GM21360 (cell line): ENCODE data around the gene CERKL.

Experiments
- ATAC-seq: cut with Tn5 transposase; IDR thresholded peaks from one replicate; pipeline ENCODE4 v1.9.1; 2021; ENCODE audit warnings: mild to moderate bottlenecking, moderate library complexity; ENCODE audit not compliant: unreplicated experiment

Gene CERKL

GRCh38 chr2:181578829-181579228 is 78.1 kb downstream of the CERKL start:
- ATAC-seq, result no peak

- ATAC-seq, result no peak
Measured at GRCh38 chr2:181576431-181576830, 80.5 kb downstream of the CERKL start.

- no peak for ATAC-seq
Measured at GRCh38 chr2:181575650-181576025, 81.3 kb downstream of the CERKL start.

GRCh38 chr2:181575024-181575649 is 81.8 kb downstream of the CERKL start:
- no peak for ATAC-seq

- no peak for ATAC-seq
Measured at GRCh38 chr2:181574321-181574720, 82.6 kb downstream of the CERKL start.

- no peak for ATAC-seq
Measured at GRCh38 chr2:181573140-181573736, 83.7 kb downstream of the CERKL start.

- ATAC-seq, result no peak
Measured at GRCh38 chr2:181570833-181571661, 85.9 kb downstream of the CERKL start.

- ATAC-seq, result no peak
Measured at GRCh38 chr2:181570059-181570458, 86.8 kb downstream of the CERKL start.

- ATAC-seq, result no peak
Measured at GRCh38 chr2:181566334-181567032, 90.4 kb downstream of the CERKL start.

- peak; percentile 52 for ATAC-seq
Measured at GRCh38 chr2:181563101-181563692, 93.7 kb downstream of the CERKL start.

GRCh38 chr2:181558371-181558770 is 98.5 kb downstream of the CERKL start:
- ATAC-seq, result no peak

GRCh38 chr2:181554061-181554830 is 102.7 kb downstream of the CERKL start:
- no peak for ATAC-seq

- no peak for ATAC-seq
Measured at GRCh38 chr2:181553244-181553643, 103.7 kb downstream of the CERKL start.

GRCh38 chr2:181552808-181553207 is 104.1 kb downstream of the CERKL start:
- no peak for ATAC-seq

GRCh38 chr2:181546086-181546485 is 110.8 kb downstream of the CERKL start:
- ATAC-seq, result no peak

- ATAC-seq, result no peak
Measured at GRCh38 chr2:181542170-181542569, 114.7 kb downstream of the CERKL start.

GRCh38 chr2:181540421-181540820 is 116.5 kb downstream of the CERKL start:
- no peak for ATAC-seq

GRCh38 chr2:181536730-181537129 is 120.2 kb downstream of the CERKL start:
- ATAC-seq, result no peak

- no peak for ATAC-seq
Measured at GRCh38 chr2:181528441-181528840, 128.5 kb downstream of the CERKL start.

- no peak for ATAC-seq
Measured at GRCh38 chr2:181527058-181527457, 129.8 kb downstream of the CERKL start.
